Measurements from ENCODE around the gene METTL14. TPM values are rescaled to one million over a fixed set of nuclear protein-coding genes. Genes with fewer than 3 reads are reported as not detected.
A peak's percentile ranks its signal among the peaks of the same experiment; 100 is the strongest.

METTL14 gene
- total RNA-seq, 2 donors from 2014 or later = 30.2 to 38.4 TPM

- intact Hi-C loops (cut with DNase I) = no loop called here
These were observed 45.5 kb downstream of the METTL14 start for GRCh38 chr4:118730683-118731082.

GRCh38 chr4:118732591-118733330, 47.6 kb downstream of the METTL14 start:
- intact Hi-C loops (cut with DNase I) = no loop called here
- ATAC-seq = peak in 1 of 2 donors; percentile 61
- DNase-seq = no peak

More at GRCh38 chr4:118730683-118731082, 45.5 kb downstream of the METTL14 start:
- ATAC-seq = no peak
- DNase-seq = no peak

- ATAC-seq (no peak), DNase-seq (no peak)
- intact Hi-C loops (cut with DNase I) = no loop called here
These were observed 49.5 kb downstream of the METTL14 start for GRCh38 chr4:118734491-118735205.

- intact Hi-C loops (cut with DNase I) = no loop called here
- ATAC-seq (no peak), DNase-seq (no peak)
These were observed 51.7 kb downstream of the METTL14 start for GRCh38 chr4:118736900-118737299.

GRCh38 chr4:118738090-118738489, 52.9 kb downstream of the METTL14 start:
- intact Hi-C loops (cut with DNase I) = no loop called here
- DNase-seq (no peak), ATAC-seq (no peak)

- DNase-seq (no peak), ATAC-seq (no peak)
- intact Hi-C loops (cut with DNase I) = no loop called here
These were observed 54.0 kb downstream of the METTL14 start for GRCh38 chr4:118739022-118739713.

GRCh38 chr4:118740869-118741268, 55.7 kb downstream of the METTL14 start:
- DNase-seq (no peak), ATAC-seq (no peak)
- intact Hi-C loops (cut with DNase I) = loop anchor here in 1 of 2 donors (1.0 to 2.0 kb wide), 2 partner anchors 150 to 228 kb away; no protein-coding TSS in a partner anchor

GRCh38 chr4:118741301-118741855, 56.2 kb downstream of the METTL14 start:
- intact Hi-C loops (cut with DNase I) = loop anchor here in 1 of 2 donors (1.0 to 2.0 kb wide), 2 partner anchors 149 to 228 kb away; no protein-coding TSS in a partner anchor
- ATAC-seq (peak; percentile 29 to 41), DNase-seq (no peak)

GRCh38 chr4:118742050-118742449, 56.9 kb downstream of the METTL14 start:
- no peak for ATAC-seq

GRCh38 chr4:118743867-118744266, 58.7 kb downstream of the METTL14 start:
- intact Hi-C loops (cut with DNase I) = no loop called here
- peak; percentile 34 for DNase-seq
- no peak for ATAC-seq

More at GRCh38 chr4:118742050-118742449, 56.9 kb downstream of the METTL14 start:
- no peak for DNase-seq
- intact Hi-C loops (cut with DNase I) = no loop called here

- DNase-seq (no peak), ATAC-seq (no peak)
- intact Hi-C loops (cut with DNase I) = no loop called here
These were observed 60.2 kb downstream of the METTL14 start for GRCh38 chr4:118745357-118745756.

GRCh38 chr4:118746251-118746919, 61.2 kb downstream of the METTL14 start:
- ATAC-seq (peak; percentile 84 to 86), DNase-seq (no peak)

GRCh38 chr4:118749347-118749988, 64.3 kb downstream of the METTL14 start:
- DNase-seq (no peak), ATAC-seq (peak in 1 of 2 donors; percentile 49)
- intact Hi-C loops (cut with DNase I) = no loop called here

More at GRCh38 chr4:118746251-118746919, 61.2 kb downstream of the METTL14 start:
- intact Hi-C loops (cut with DNase I) = no loop called here

GRCh38 chr4:118751629-118752323, 66.6 kb downstream of the METTL14 start:
- peak; percentile 35 to 46 for ATAC-seq

GRCh38 chr4:118752551-118752950, 67.4 kb downstream of the METTL14 start:
- ATAC-seq (no peak), DNase-seq (no peak)
- intact Hi-C loops (cut with DNase I) = no loop called here

More at GRCh38 chr4:118751629-118752323, 66.6 kb downstream of the METTL14 start:
- no peak for DNase-seq
- intact Hi-C loops (cut with DNase I) = no loop called here

- ATAC-seq = no peak
- intact Hi-C loops (cut with DNase I) = no loop called here
These were observed 67.9 kb downstream of the METTL14 start for GRCh38 chr4:118753096-118753495.

GRCh38 chr4:118753685-118754084, 68.5 kb downstream of the METTL14 start:
- DNase-seq (no peak), ATAC-seq (no peak)
- intact Hi-C loops (cut with DNase I) = no loop called here

More at GRCh38 chr4:118753096-118753495, 67.9 kb downstream of the METTL14 start:
- no peak for DNase-seq

GRCh38 chr4:118754890-118755289, 69.7 kb downstream of the METTL14 start:
- intact Hi-C loops (cut with DNase I) = no loop called here
- DNase-seq = no peak
- ATAC-seq = peak in 1 of 2 donors; percentile 12

Measured in left cardiac atrium (tissue), 4 donors.